GM18498 (cell line): Measurements from ENCODE around the gene BTBD9.
"Not testable (repeated sequence)": the region's sequence is repeated elsewhere in the genome, so short reads cannot be mapped to it uniquely, and the experiment has no call there.

Experiments used
- ATAC-seq: cut with Tn5 transposase; IDR thresholded peaks from one replicate; pipeline ENCODE4 v1.9.1; 2021; ENCODE audit warnings: mild to moderate bottlenecking, moderate library complexity; ENCODE audit not compliant: unreplicated experiment

Gene BTBD9

DNA sequence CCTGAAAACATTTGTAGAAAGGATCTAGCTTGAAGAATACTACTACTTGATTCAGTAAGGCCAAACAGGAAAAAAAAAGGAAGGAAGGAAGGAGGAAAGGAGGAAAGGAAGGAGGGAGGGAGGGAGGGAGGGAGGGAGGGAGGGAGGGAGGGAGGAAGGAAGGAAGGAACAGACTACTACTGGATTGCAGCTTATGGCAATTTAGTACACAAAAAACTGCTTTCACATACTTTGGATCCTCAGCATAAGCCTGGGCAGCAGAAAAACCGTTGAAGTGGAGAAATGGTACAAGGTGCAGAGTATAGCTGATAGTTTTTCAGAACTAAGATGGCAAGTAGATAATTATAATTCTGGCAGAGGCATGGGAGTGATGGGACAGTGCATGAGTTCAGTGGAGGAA, 201.6 kb downstream of the BTBD9 start:
- no peak for ATAC-seq

DNA sequence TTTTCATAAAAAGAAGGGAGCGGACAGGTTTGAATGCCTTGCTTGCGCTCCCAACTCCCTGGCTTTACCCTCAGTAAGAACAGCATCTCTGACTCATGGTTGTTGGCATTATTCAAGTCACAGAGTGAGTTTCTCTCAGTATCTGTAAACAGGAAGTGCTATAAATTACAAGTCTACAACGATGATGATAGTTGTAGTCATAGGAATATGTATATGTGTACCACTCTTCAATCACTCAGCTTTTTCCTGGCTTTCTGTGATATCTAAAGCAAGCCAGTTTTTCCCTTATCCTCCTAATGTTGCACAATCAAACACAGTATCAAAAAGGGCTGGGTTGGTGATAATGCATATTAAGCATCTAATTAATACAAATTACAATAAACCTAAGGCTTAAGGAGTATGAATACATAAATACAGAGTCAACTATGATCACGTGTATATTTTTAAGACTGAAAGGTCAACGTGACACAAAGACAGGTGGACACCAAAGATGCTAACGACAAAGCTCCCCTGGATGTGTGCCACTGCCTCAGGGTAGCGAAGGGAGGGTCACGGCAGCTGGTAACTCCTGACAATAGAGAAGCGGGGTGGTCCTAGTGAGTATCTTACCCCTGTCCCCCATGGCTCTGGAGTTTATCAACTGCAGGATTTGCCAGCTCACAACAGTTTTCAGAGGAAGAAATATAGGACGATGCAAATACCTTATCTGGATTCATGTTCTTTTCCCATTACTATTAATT, 202.8 kb downstream of the BTBD9 start:
- no peak for ATAC-seq

DNA sequence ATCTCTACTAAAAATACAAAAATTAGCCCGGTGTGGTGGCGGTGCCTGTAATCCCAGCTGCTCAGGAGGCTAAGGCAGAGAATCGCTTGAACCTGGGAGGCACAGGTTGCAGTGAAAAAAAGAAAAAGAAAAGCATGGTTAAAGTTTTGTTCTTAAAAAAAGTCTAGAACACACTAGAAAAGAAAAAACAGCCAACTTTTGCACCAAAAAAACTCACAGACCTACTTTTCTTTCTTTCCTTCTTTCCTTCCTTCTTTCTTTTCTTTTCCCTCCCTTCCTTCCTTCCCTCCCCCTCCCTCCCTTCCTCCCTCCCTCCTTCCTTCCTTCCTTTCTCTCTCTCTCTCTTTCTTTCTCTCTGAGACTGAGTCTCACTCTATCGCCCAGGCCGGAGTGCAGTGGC, 204.4 kb downstream of the BTBD9 start:
- ATAC-seq = no peak

DNA sequence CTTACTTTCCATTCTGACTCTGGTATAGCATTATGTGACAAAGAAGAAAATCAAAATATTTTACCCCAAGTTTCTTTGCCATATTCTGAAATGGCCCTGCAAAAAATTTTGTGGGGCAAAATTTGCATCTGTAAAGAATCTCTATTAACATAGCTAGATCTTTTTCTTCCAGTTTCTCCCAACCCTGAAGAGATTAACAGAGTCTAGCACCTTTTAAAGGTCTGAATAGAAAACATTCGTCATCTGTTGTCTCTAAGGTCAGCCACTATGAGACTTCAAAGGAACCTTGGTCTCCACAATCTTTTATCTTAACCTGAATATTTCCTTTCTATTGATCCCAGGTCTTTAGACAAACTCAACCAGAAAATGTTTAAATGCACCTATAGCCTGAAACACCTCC, 205.7 kb downstream of the BTBD9 start:
- no peak for ATAC-seq

DNA sequence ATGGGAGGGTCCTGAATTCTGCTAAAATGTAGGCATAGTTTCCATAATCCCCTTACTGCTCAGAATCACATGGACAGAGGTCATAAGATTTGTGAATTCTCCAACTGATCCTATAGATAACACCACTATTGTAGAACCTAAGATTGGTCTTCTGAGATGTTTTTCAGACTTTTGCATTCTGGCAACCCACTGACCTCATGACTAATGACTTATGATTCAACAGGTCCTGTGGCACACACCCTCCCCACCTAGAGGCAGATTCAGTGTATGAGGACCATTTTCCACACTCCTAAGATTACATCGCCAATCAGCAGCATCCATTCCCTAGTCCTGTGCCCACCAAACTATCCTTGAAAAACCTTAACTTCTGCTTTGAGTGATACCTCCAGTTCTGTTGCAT, 207.2 kb downstream of the BTBD9 start:
- ATAC-seq = no peak

DNA sequence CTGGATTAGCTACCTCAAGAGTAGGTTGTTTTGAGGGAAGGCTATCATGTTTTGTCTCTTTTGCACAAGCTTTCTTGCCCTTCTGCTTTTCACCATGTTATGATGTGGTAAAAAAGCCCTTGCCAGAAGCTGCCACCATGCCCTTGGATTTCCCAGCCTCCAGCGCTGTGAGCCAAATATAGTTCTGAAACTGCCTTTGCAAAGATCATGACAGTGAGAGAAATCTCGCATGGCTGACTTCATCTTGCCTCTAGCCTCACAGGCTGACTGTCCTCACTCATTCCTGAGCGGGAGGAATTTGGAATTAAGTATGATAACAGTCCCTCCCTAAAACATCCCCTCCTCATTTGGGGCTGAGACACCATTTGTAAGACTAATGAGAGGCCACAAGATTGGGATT, 207.7 kb downstream of the BTBD9 start:
- ATAC-seq = no peak

DNA sequence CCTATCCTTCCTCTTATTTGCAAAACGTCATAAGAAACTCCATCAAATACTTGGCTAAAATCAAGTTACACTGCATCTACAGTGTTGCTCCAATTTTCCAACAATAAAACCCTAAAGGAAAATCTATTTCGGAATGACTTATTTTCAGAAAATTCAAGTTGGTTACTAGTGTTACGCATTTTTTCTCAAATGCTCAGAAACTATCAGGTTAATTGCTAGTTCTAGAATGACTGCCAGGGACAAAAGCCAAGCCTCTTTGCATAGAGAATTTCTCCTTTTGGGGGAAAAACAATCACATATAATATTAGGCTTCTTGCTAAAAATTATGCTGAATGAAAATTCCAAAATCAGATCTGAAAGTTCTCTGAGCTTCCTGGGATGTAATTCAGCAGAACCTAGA, 210.2 kb downstream of the BTBD9 start:
- no peak for ATAC-seq

DNA sequence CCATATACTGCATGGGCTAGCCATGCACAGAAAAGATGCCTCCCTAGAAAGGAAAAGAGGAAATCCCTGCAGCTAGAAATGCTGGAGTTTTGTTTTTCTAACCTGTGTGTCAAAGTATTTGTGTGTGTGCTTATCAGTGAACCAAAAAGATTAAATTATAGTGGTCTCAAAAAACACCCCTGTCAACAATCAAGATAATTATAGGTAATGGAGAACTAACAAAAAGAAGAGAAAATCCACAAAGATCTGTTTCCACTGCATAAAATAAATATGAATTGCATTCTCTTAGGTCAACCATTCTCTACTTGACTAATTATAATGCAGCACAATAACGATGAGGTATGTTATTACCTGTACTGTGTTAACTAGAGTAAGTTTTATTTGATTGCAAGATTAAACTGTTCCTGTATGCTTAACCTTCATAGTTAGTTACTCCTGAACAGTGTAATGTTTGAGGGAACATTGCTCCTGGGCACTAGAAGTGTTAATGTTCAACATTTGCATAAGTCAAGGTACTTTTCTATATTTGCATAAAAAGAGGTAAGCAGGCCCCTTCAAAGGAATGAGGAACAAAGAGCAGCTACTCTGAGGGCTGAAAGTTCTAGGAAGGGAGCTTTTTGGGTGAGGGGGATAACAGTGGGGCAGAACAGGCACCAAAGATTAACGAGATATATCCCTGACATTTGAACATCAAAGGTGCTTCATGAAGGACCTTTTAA, 212.1 kb downstream of the BTBD9 start:
- peak; percentile 76 for ATAC-seq

DNA sequence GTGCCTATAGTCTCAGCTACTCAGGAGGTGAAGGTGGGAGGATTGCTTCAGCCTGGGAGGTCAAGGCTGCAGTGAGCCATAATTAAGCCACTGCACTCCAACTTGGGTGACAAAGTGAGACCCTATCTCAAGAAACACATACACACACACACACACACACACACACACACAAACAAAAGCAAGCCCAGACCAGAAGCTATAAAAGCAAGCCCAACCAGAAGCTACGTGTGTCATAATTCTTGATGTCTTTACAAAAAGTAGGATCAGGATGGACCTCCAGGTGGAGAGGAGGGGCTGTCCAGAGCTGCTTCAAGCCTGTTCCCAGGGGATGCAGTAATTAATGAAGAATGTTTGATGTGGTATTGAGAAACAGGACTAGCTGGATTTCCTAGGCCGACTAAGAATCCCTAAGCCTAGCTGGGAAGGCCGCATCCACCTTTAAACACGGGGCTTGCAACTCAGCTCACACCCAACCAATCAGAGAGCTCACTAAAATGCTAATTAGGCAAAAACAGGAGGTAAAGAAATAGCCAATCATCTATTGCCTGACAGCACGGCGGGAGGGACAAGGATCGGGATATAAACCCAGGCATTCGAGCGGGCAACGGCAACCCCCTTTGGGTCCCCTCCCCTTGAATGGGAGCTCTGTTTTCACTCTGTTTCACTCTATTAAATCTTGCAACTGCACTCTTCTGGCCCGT, 213.8 kb downstream of the BTBD9 start:
- ATAC-seq = not testable (repeated sequence)

DNA sequence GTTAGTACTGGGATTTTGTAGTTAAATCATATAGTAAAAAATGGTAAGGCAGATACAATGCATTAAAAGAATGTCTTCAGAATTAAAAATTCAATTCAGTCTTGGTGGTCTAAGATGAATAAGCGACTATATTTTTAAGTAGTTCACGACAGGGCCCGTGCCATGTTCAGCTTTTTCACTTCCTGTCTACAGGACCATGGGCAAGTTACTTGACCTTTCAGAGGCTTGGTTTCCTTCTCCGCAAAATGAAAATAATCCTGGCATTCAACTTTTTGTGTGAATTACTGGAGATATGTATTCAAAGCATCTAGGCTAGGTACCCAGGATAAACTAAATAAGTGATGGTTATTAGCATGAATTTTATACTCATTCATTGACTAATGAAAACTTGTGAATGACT, 216.0 kb downstream of the BTBD9 start:
- no peak for ATAC-seq

DNA sequence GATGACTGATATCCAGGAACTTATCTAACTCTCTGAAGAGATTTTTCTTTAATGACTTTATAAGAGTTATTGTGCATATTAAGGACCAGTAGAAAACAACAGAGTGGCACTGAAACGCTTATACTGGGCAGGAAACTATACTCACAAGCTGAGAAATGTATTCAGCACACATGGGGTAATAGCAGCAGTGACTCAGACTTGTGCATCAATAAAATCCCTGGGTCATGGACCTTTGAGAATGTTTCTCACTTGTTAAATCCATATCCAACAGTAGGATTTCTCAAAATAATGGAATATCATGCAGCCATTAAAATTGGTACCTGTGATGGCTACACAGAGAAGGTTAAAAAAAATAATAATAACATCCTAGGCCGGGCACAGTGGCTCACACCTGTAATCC, 219.5 kb downstream of the BTBD9 start:
- ATAC-seq = no peak

DNA sequence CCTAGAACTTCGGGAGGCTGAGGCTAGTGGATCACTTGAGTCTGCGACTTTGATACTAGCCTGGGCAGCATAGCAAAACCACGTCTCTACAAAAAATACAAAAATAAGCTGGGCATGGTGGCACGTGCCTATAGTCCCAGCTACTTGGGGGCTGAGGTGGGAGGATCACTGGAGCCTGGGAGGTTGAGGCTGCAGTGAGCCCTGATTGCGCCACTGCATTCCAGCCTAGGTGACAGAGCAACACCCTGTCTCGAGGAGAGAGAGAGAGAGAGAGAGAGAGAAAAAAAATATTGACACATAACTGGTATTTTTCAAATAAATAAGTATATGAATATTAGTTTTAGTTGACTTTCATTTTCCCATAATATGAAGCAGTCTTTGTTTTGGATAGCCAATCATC, 222.2 kb downstream of the BTBD9 start:
- no peak for ATAC-seq

DNA sequence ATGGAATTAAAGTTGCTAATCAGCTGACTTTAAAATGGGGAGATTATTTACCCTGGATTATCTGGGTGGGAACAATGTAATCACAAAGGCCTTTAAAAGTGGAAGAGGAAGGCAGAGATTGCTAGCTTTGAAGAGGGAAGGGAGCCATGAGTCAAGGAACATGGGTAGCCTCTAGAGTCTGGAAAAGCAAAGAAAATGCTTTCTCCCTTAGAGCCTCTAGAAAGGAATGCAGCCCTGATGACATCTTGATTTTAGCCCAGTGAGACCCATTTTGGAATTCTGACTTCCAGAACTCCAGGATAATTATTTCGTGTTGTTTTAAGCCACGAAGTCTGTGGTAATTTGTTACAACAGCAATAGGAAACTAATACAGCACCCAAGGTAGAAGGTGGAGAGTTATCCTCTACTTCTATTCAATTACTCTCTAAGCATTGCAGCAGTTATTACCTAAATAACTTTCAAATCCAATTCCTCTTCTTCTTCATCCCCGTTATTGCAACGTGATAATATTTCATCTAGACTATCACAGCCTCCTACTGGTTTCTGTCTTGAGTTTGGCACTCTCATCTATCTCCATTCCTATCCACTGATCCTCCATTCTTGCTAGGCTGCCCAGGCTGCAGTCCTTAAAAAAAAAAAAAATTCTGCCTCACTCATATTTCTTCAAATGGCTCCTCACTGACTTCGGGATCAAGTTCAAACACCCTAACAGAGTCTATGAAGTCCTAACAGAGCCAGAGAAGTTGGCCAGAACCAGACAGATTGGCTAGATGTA, 224.3 kb downstream of the BTBD9 start:
- no peak for ATAC-seq

DNA sequence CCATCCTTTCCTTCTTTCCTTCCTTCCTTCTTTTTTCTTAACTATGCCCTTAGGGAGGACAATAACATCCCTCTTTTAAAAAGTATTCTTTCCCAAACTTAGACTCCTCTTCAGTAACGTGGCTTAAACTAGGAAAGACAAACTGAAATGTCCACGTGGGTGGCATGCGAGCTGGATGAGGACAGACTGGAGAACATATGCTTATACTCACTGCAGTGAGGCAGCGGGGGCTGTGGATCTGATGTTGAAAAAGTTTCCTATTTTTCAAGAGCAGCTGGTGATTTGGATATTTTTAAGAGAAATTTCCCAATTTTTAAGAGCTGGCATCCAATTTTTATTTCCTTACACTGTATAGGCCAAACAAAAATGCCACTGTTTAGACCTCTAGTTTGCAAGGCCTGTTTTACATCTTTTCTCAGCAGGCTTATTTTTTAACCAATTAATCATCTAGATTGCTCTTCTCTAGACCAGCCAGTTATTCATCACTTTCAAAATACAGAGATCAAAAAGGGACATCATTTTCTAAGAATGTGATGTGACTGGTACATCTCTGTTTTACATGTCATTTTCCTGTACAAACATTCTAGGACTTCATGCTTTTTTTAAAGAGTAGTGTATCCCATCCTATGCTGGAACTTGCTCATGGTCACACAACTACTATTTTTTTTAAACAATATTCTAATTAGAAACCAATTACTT, 226.5 kb downstream of the BTBD9 start:
- ATAC-seq = no peak

DNA sequence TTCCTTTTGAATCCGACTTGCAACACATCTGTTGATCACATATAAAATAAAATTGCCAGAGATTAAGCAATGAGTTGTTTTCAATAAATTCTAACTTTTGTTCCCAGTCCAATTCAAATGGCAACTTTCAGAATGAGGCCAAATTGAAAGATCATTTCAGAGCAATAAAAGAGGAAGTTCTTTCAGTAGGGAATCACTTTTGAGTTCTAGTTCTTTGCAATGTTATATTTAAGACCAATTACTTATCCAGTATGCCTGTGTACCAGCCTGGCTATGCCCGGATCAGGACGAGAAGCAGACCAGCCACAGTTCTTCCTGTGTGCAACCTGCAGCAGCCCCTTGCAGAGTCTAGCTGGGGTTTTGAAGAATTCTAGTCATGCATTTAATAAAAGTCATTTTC, 232.5 kb downstream of the BTBD9 start:
- no peak for ATAC-seq

DNA sequence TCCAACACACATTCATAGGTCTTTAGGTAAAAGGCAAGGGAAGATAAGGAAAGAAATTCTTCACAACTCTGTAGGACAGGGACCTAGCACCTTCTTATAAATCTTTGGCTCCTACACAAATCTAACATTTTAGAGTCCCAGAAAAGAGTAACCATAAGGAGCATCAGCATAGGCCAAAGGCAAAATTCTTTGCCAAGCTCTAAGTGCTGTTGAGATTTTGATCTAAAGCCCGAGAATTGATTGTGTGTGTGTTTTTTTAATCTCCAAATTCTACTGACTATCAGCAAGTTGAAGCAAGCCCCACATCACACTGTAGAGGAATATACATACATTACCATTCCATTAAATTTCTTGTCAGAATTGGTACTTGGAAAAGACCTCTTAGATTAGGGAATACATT, 233.6 kb downstream of the BTBD9 start:
- ATAC-seq = no peak

DNA sequence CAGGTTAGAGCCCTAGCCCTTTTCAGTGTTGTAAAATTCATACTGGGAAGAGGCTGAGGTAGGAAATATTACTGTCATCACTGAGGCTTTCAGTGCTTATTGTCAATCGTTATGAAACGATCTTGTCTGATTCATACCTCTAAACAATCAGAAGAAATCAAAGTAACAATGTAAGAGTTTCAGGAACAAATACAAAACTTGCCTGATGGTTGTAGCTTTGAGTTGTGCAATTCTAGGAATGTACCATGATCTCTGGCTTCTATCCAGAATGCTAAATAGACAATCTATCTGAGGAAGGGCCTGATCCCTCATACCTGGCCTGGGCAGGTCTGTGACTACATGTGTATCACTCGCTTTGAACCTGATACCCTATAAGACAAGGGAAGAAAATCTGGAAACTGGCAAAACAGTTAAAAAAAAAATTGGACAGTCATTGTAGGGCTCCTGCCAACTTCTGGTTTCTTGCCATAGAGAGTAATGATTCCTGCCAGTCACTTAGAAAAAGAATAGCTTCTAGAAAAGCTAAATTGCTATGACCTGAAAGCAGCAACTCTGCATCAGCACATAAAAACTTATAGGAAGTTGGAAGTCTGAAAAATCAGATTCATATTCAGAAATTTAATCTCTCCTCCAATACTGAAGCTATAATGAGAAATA, 234.7 kb downstream of the BTBD9 start:
- ATAC-seq = no peak

DNA sequence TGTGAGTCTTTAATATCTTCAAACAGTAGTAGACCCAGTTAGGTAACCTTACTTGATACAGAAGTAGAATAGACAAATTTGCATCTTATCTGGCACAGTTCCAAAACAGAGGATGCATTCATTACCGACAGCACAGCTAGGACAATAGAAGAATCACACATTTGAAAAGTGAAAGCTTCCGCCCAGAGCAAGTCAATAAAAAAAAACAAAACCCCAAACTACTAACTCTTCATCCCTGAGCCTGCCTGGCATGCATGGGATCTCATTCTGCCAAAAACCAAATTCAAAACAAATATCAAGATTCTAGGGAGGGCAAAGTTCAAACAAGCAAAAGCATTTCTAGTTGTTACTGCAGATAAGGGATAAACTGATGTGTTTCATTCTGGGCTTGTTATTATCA, 235.4 kb downstream of the BTBD9 start:
- ATAC-seq = no peak

DNA sequence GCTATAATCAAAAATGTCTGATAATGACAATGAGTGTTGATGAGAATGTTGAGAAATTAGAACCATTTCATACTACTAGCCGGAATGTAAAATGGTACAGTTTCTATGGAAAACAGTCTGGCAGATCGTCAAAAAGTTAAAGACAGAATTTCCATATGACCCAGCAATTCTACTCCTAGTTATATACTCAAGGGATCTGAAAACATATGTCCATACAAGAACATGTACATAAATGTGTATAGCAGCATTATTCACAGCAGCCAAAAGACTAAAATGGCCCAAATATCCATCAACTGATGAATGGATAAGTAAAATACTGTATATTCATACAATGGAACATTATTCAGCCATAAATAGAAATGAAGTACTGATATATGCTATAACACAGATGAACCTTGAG, 236.2 kb downstream of the BTBD9 start:
- no peak for ATAC-seq

DNA sequence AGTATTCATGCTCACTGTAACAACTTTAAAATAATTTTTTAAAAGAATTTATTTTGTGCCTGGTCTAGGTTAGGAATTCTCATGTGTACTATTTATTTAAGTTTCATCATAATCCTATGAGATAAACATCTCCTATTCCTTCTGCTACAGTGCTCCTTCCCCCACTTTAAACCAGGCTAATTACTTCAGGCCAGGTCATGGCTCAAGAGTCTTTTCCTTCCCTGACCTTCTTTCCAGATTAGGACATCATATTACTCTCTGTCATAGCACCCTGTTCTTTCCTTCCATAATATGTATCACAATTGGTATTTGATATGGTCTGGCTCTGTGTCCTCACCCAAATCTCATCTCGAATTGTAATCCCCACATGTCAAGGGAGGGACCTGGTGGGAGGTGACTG, 239.0 kb downstream of the BTBD9 start:
- no peak for ATAC-seq
